Panc1 (cell line): Measurements from ENCODE around the gene NBPF11.
"Not testable (repeated sequence)": the region's sequence is repeated elsewhere in the genome, so short reads cannot be mapped to it uniquely, and the experiment has no call there.

Experiments
- CTCF ChIP-seq: fragments of 450-650 bp; IDR thresholded peaks from 2 replicates; pipeline ENCODE4 v1.5.1; 2017; ENCODE audit warnings: mild to moderate bottlenecking
- POLR2AphosphoS5 ChIP-seq: IDR thresholded peaks from 2 replicates; pipeline ENCODE4 v1.6.1; 2012; ENCODE audit warnings: mild to moderate bottlenecking, low read depth, low read length, moderate library complexity
- REST ChIP-seq, 2 experiments: IDR thresholded peaks; 2 replicates each; pipeline ENCODE4 v1.6.1; 2011 to 2012; ENCODE audit warnings: low read depth in 2 of 2, control low read depth in 1 of 2, low read length in 1 of 2, mild to moderate bottlenecking in 1 of 2, moderate library complexity in 1 of 2; ENCODE audit not compliant: insufficient read depth in 1 of 2
- SIN3A ChIP-seq: IDR thresholded peaks from 2 replicates; pipeline ENCODE4 v1.6.1; 2012; ENCODE audit warnings: low read depth, mild to moderate bottlenecking, low read length, moderate library complexity, borderline replicate concordance; ENCODE audit not compliant: insufficient read depth

DNA sequence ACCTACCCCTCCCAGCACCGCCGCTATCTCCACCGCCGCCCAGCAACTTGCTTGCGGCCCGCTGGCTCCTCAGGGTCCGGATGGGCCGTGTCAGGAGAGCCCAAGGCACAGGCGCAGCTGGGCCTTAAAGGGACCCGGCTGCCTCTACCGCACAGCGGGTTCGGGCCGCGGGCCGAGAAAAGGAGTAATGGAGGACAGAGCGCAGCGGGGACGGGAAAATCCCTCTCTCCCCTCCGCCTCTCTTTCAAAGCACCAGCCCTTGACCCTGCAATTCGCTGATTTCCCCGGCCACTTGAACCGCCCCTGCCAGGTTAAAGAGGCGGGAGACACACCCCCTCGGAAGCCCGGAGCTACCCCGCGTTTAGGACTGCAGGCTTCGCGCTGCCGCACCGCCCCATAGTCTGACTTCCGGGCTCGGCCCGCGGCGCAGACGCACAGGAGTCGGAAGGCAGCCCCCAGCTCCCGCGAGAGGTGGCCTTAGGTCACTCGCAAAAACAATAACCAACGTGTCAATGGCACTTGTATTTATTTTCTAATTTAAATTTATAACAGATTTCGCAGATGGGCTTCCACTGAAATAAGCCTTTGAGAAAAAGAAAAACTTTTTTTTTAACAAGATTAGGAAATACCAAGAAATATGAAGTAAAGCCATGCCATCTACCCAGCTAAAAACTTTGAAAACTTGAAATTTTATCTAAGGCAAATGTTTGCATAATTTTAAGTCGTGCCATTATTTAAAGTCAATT is at the start of gene NBPF11:
- not testable (repeated sequence) for TF ChIP-seq CTCF; SIN3A; POLR2AphosphoS5; REST (IDR thresholded peaks at IDR 0.05; ENCODE audit: insufficient read depth in 1 of 2, low read depth in 2 of 2, low read length in 1 of 2)
